A673 (cell line): ENCODE measurements around the gene DDHD1. TPM values are rescaled to one million over a fixed set of nuclear protein-coding genes. Genes with fewer than 3 reads are reported as not detected.
"Not testable (repeated sequence)": the region's sequence is repeated elsewhere in the genome, so short reads cannot be mapped to it uniquely, and the experiment has no call there.

Experiments used
- BruUV-seq: library from RNA; stranded (reverse); fragments of 400-500 nt; replicated peaks from 2 replicates; lab custom pipeline; 2021; lab: Mats Ljungman, UMichigan
- CTCF ChIA-PET: fragments of 300-600 bp; sonication (Branson Sonifier 250); formaldehyde crosslinking; loops from one replicate; lab custom pipeline; 2022; ENCODE audit warnings: antibody characterized with exemption; lab: Charles Lee
- POLR2A ChIA-PET: fragments of 300-600 bp; sonication (Branson Sonifier 250); formaldehyde crosslinking; loops from one replicate; lab custom pipeline; 2022; ENCODE audit warnings: antibody characterized with exemption; ENCODE audit not compliant: low non-redundant PET; lab: Charles Lee
- DNase-seq: peaks from one replicate; pipeline ENCODE4 v3.0.0-alpha.2; 2015; ENCODE audit warnings: low spot score
- H3K27ac ChIP-seq: fragments of 200-600 bp; sonication (generic); 2 replicates; pipeline ENCODE4 v1.5.1; 2016; ENCODE audit warnings: mixed run types, low read depth, mild to moderate bottlenecking, mixed read lengths, antibody characterized with exemption, low read length; ENCODE audit not compliant: poor library complexity, severe bottlenecking
- H3K27me3 ChIP-seq: fragments of 200-600 bp; sonication (generic); replicated peaks from 2 replicates; pipeline ENCODE4 v1.6.1; 2017; ENCODE audit warnings: mixed run types, low read depth, mild to moderate bottlenecking, mixed read lengths, antibody characterized with exemption, low read length; ENCODE audit not compliant: insufficient read depth, poor library complexity
- H3K36me3 ChIP-seq: fragments of 200-600 bp; sonication (generic); 2 replicates; pipeline ENCODE4 v1.6.1; 2016; ENCODE audit warnings: mixed run types, mild to moderate bottlenecking, mixed read lengths, antibody characterized with exemption, low read length; ENCODE audit not compliant: insufficient read depth, poor library complexity, severe bottlenecking
- H3K4me1 ChIP-seq: fragments of 200-600 bp; sonication (generic); 2 replicates; pipeline ENCODE4 v1.6.1; 2017; ENCODE audit warnings: mixed run types, mild to moderate bottlenecking, mixed read lengths, antibody characterized with exemption, low read length; ENCODE audit not compliant: insufficient read depth, poor library complexity, severe bottlenecking
- H3K4me3 ChIP-seq: fragments of 200-600 bp; sonication (generic); 2 replicates; pipeline ENCODE4 v1.5.1; 2016; ENCODE audit warnings: low read depth, mixed run types, mild to moderate bottlenecking, mixed read lengths, low read length; ENCODE audit not compliant: poor library complexity, severe bottlenecking
- H3K9me3 ChIP-seq: fragments of 200-600 bp; sonication (generic); 2 replicates; pipeline ENCODE4 v1.6.1; 2016; ENCODE audit warnings: mixed run types, low read depth, mild to moderate bottlenecking, mixed read lengths, antibody characterized with exemption, low read length; ENCODE audit not compliant: poor library complexity, severe bottlenecking
- EZH2 ChIP-seq: fragments of 200-600 bp; sonication (generic); IDR thresholded peaks from 2 replicates; pipeline ENCODE4 v1.6.1; 2017; ENCODE audit warnings: borderline replicate concordance, low read depth, mild to moderate bottlenecking, mixed read lengths, antibody characterized with exemption, low read length; ENCODE audit not compliant: poor library complexity, severe bottlenecking
- intact Hi-C: fragments of 100-400 bp; cut with micrococcal nuclease; formaldehyde crosslinking; loops from one replicate; pipeline ENCODE4 v1.10.0; 2022; ENCODE audit not compliant: unreplicated experiment
- total RNA-seq: library from RNA; stranded (reverse); gene quantifications from 2 replicates; pipeline ENCODE4 v1.2.3, GENCODE V29; 2021
- TF ChIP-seq, protein P1 (sequence below): fragments of 300-800, 200-600 bp; sonication (generic); conservative IDR thresholded peaks from 2 replicates; pipeline ENCODE4 v1.5.1; 2017; ENCODE audit warnings: low read depth, mild to moderate bottlenecking, antibody characterized with exemption, low read length, moderate library complexity, mixed read lengths

DDHD1 gene
- total RNA-seq, 1 experiment from 2014 or later = 21.9 TPM

DNA sequence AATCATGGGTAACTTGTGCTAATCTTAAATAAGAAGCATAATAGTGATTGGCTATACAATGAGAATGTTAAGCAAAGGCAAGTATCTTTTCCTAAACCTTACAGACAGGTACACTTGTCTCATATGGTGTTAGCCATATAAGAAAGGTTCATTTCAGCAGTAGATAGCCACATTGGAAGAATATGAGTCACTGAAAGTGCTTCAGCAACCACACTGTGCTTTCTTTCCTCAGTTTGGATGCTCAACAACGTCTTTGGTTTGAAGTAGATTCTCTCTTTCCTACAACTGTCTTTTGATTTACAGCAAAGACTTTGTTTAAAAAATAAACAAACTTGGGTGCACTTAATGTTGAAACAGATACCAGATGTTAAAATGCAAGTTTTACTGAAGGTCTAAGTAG is 8.9 kb downstream of the DDHD1 start:
- no peak for DNase-seq
- Histone ChIP-seq H3K4me1 (no peaks in the 10 kb centered on the region), H3K9me3 (peaks cover 34% of the 10 kb centered on the region), H3K27ac (no peak overlapping the region), H3K27me3 (no peaks in the 10 kb centered on the region), H3K4me3 (no peak overlapping the region), H3K36me3 (no peaks in the 10 kb centered on the region)
- CTCF ChIA-PET = no interaction called here
- BruUV-seq = no TSS peak
- POLR2A ChIA-PET = no interaction called here
- no peak for TF ChIP-seq EZH2
- TF ChIP-seq, protein P1, sequence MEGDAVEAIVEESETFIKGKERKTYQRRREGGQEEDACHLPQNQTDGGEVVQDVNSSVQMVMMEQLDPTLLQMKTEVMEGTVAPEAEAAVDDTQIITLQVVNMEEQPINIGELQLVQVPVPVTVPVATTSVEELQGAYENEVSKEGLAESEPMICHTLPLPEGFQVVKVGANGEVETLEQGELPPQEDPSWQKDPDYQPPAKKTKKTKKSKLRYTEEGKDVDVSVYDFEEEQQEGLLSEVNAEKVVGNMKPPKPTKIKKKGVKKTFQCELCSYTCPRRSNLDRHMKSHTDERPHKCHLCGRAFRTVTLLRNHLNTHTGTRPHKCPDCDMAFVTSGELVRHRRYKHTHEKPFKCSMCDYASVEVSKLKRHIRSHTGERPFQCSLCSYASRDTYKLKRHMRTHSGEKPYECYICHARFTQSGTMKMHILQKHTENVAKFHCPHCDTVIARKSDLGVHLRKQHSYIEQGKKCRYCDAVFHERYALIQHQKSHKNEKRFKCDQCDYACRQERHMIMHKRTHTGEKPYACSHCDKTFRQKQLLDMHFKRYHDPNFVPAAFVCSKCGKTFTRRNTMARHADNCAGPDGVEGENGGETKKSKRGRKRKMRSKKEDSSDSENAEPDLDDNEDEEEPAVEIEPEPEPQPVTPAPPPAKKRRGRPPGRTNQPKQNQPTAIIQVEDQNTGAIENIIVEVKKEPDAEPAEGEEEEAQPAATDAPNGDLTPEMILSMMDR = no peak
- intact Hi-C loops = no loop called here

DNA sequence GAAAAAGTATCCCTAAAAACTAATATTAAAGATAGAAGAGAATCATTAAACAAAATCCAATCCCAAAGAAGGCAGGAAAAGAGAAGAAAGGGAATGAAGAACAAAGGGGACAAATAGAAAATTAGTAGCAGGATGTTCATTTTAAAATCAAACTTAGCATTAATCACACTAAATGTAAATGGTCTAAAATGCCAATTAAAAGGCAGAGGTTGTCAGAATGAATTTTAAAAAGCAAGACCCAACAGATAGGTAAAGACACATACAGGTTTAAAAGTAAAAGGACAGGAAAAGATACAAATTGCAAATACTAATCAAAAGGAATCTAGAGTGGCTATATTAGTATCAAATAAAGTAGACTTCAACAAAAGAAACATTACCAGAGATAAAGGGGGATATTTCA is 12.5 kb downstream of the DDHD1 start:
- H3K4me1 ChIP-seq = no peaks in the 10 kb centered on the region
- peaks cover 41% of the 10 kb centered on the region for H3K9me3 ChIP-seq
- CTCF ChIA-PET = no interaction called here
- H3K27me3 ChIP-seq = no peaks in the 10 kb centered on the region
- POLR2A ChIA-PET = no interaction called here
- no peak overlapping the region for H3K27ac ChIP-seq
- BruUV-seq = no TSS peak
- no peak overlapping the region for H3K4me3 ChIP-seq
- no peaks in the 10 kb centered on the region for H3K36me3 ChIP-seq
- intact Hi-C loops = no loop called here
- DNase-seq = no peak
- TF ChIP-seq, protein P1 = no peak
- TF ChIP-seq EZH2 = no peak

DNA sequence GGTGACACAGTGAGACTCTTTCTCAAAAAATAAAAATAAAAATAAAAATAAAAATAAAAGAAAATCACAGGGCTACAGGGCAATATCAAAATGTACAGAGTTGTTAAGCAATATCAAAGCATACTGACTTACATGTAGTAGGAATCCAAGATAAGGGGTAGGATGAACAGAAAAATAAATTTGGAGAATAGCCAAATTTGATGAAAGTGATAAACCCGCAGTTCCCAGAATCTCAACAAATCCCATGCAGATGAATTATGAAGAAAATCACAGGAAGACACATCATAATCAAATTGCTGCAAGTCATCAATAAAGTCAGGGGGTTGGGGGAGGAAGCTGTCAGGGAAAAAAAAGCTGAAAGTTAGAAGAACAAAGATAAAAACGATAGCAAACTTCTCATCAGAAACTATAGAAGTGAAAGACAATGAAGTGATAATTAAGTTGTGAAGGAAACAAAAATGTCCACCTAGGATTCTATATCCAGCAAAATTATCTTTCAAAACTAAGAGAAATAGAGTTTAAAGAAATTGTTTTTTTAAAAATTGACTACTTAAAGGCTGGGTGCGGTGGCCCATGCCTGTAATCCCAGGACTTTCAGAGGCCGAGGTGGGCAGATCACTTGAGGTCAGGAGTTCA is 15.4 kb downstream of the DDHD1 start:
- POLR2A ChIA-PET = no interaction called here
- TF ChIP-seq, protein P1 = no peak
- no peak for TF ChIP-seq EZH2
- no TSS peak for BruUV-seq

DNA sequence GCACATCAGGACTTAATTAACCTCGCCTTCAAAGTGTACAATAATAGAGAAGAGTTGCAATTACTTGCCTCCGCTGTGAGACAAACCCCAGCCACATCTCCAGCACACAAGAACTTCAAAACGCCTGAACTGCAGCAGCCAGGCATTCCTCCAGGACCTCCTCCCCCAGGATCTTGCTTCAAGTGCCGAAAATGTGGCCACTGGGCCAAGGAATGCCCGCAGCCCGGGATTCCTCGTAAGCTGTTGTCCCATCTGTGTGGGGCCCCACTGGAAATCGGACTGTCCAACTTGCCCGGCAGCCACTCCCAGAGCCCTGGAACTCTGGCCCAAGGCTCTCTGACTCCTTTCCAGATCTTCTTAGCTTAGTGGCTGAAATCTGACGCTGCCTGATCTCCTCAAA is 22.6 kb downstream of the DDHD1 start:
- DNase-seq, H3K9me3 ChIP-seq, BruUV-seq, H3K4me3 ChIP-seq, H3K4me1 ChIP-seq, H3K27ac ChIP-seq, H3K27me3 ChIP-seq, intact Hi-C loops, POLR2A ChIA-PET, CTCF ChIA-PET, H3K36me3 ChIP-seq: not testable (repeated sequence)

More for the DNA sequence above, 15.4 kb downstream of the DDHD1 start:
- peaks cover 30% of the 10 kb centered on the region for H3K9me3 ChIP-seq
- no peaks in the 10 kb centered on the region for H3K27me3 ChIP-seq
- no peak overlapping the region for H3K4me3 ChIP-seq
- no peaks in the 10 kb centered on the region for H3K36me3 ChIP-seq
- no peaks in the 10 kb centered on the region for H3K4me1 ChIP-seq
- CTCF ChIA-PET = no interaction called here
- H3K27ac ChIP-seq = no peak overlapping the region
- intact Hi-C loops = no loop called here
- no peak for DNase-seq
